Fibroblast of lung (primary cell): ENCODE measurements around the gene TRAPPC8. TPM values are rescaled to one million over a fixed set of nuclear protein-coding genes. Genes with fewer than 3 reads are reported as not detected.

Source experiments
- DNase-seq, 2 donors: peaks; one replicate each; pipeline versions ENCODE4 v3.0.0 to v3.0.0-alpha.2; 2010; ENCODE audit warnings: low read depth in 2 of 2
- H2AFZ ChIP-seq: 2 replicates; pipeline ENCODE4 v1.5.1; 2012; ENCODE audit warnings: low read length, control low read depth, inconsistent platforms
- H3K27ac ChIP-seq: 2 replicates; pipeline ENCODE4 v1.5.1; 2011; ENCODE audit warnings: low read length, control low read depth; ENCODE audit not compliant: insufficient read depth
- H3K27me3 ChIP-seq: 2 replicates; pipeline ENCODE4 v1.5.1; 2011; ENCODE audit warnings: mild to moderate bottlenecking, low read length; ENCODE audit not compliant: control insufficient read depth, insufficient read depth
- H3K36me3 ChIP-seq: 2 replicates; pipeline ENCODE4 v1.5.1; 2011; ENCODE audit warnings: low read length; ENCODE audit not compliant: control insufficient read depth, insufficient read depth
- H3K4me1 ChIP-seq: 2 replicates; pipeline ENCODE4 v1.5.1; 2011; ENCODE audit warnings: low read length; ENCODE audit not compliant: control insufficient read depth, insufficient read depth; ENCODE audit errors: extremely low read depth
- H3K4me2 ChIP-seq: 2 replicates; pipeline ENCODE4 v1.5.1; 2011; ENCODE audit warnings: low read length, control low read depth; ENCODE audit not compliant: insufficient read depth; ENCODE audit errors: extremely low read depth
- H3K4me3 ChIP-seq, 4 experiments: fragments of 200-600 bp in 1 of 4; sonication (generic) in 1 of 4; replicated peaks in 1 of 4; 2 replicates each; pipeline ENCODE4 v1.5.1; 2011 to 2016; ENCODE audit warnings: low read length in 4 of 4, low read depth in 3 of 4, mild to moderate bottlenecking in 3 of 4, control low read depth in 2 of 4, inconsistent platforms in 1 of 4, mixed read lengths in 1 of 4; ENCODE audit not compliant: insufficient read depth in 1 of 4; ENCODE audit errors: control extremely low read depth in 1 of 4
- H3K79me2 ChIP-seq: 2 replicates; pipeline ENCODE4 v1.5.1; 2012; ENCODE audit warnings: mild to moderate bottlenecking, low read length, inconsistent platforms; ENCODE audit not compliant: control insufficient read depth, insufficient read depth
- H3K9ac ChIP-seq: 2 replicates; pipeline ENCODE4 v1.5.1; 2011; ENCODE audit warnings: mild to moderate bottlenecking, low read length, control low read depth; ENCODE audit not compliant: insufficient read depth
- H3K9me3 ChIP-seq: 2 replicates; pipeline ENCODE4 v1.5.1; 2012; ENCODE audit warnings: low read depth, low read length; ENCODE audit not compliant: control insufficient read depth, insufficient read depth
- H4K20me1 ChIP-seq: 2 replicates; pipeline ENCODE4 v1.5.1; 2011; ENCODE audit warnings: low read length; ENCODE audit not compliant: control insufficient read depth, insufficient read depth; ENCODE audit errors: extremely low read depth
- EZH2 ChIP-seq: IDR thresholded peaks from 2 replicates; pipeline ENCODE4 v1.5.1; 2012; ENCODE audit warnings: low read length, control low read depth, mild to moderate bottlenecking; ENCODE audit errors: missing control alignments
- polyA minus RNA-seq: library from RNA; depleted of rRNA, polyadenylated mRNA; stranded (reverse); fragments of >200 nt; gene quantifications from 2 replicates; pipeline ENCODE4 v1.2.3, GENCODE V29; 2011; ENCODE audit warnings: low replicate concordance
- polyA plus RNA-seq, 2 donors: library from polyadenylated mRNA; depleted of rRNA in 1 of 2; stranded (reverse) in 1 of 2; unstranded in 1 of 2; fragments of >200 nt; gene quantifications; 2 replicates each; pipeline ENCODE4 v1.2.1, GENCODE V29; 2011 to 2012; ENCODE audit warnings: missing spikeins in 1 of 2
- total RNA-seq: library from RNA; depleted of rRNA; stranded (reverse); fragments of >200 nt; gene quantifications from 2 replicates; pipeline ENCODE4 v1.2.1, GENCODE V29; 2014
- TF ChIP-seq, protein P1 (sequence below), 2 donors: IDR thresholded peaks in 1 of 2; conservative IDR thresholded peaks in 1 of 2; 1 replicate in 1 of 2; 2 replicates in 1 of 2; pipeline ENCODE4 v1.5.1; 2011 to 2012; ENCODE audit warnings: low read length in 2 of 2, control low read depth in 1 of 2, inconsistent platforms in 1 of 2, low read depth in 1 of 2, mild to moderate bottlenecking in 1 of 2

Gene TRAPPC8, protein sequence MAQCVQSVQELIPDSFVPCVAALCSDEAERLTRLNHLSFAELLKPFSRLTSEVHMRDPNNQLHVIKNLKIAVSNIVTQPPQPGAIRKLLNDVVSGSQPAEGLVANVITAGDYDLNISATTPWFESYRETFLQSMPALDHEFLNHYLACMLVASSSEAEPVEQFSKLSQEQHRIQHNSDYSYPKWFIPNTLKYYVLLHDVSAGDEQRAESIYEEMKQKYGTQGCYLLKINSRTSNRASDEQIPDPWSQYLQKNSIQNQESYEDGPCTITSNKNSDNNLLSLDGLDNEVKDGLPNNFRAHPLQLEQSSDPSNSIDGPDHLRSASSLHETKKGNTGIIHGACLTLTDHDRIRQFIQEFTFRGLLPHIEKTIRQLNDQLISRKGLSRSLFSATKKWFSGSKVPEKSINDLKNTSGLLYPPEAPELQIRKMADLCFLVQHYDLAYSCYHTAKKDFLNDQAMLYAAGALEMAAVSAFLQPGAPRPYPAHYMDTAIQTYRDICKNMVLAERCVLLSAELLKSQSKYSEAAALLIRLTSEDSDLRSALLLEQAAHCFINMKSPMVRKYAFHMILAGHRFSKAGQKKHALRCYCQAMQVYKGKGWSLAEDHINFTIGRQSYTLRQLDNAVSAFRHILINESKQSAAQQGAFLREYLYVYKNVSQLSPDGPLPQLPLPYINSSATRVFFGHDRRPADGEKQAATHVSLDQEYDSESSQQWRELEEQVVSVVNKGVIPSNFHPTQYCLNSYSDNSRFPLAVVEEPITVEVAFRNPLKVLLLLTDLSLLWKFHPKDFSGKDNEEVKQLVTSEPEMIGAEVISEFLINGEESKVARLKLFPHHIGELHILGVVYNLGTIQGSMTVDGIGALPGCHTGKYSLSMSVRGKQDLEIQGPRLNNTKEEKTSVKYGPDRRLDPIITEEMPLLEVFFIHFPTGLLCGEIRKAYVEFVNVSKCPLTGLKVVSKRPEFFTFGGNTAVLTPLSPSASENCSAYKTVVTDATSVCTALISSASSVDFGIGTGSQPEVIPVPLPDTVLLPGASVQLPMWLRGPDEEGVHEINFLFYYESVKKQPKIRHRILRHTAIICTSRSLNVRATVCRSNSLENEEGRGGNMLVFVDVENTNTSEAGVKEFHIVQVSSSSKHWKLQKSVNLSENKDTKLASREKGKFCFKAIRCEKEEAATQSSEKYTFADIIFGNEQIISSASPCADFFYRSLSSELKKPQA (N-terminal part only)
- total RNA-seq = 51.1 and 64.2 TPM in 2 replicates
- 47.3 and 53.4 TPM in 2 replicates for polyA plus RNA-seq
- polyA plus RNA-seq (2012) = 16.4 and 17.7 TPM in 2 replicates
- polyA minus RNA-seq = 40.7 and 50.4 TPM in 2 replicates

- Histone ChIP-seq H3K4me3 (peak within 1 kb of the TSS; percentile 95 to 100 (median 98)), H3K27ac (peak within 1 kb of the TSS; percentile 74), H3K9ac (peak within 1 kb of the TSS; percentile 87), H4K20me1 (no peaks in the 10 kb centered on the region), H3K36me3 (no peaks in the 10 kb centered on the region), H3K4me2 (peak within 1 kb of the TSS; percentile 100), H3K4me1 (no peaks in the 10 kb centered on the region), H3K9me3 (no peaks in the 10 kb centered on the region), H3K27me3 (no peaks in the 10 kb centered on the region), H2AFZ (peak within 1 kb of the TSS; percentile 98), H3K79me2 (peaks cover 41% of the 10 kb centered on the region)
- peak; percentile 99 for DNase-seq
- no peak for TF ChIP-seq EZH2
- TF ChIP-seq, protein P1, sequence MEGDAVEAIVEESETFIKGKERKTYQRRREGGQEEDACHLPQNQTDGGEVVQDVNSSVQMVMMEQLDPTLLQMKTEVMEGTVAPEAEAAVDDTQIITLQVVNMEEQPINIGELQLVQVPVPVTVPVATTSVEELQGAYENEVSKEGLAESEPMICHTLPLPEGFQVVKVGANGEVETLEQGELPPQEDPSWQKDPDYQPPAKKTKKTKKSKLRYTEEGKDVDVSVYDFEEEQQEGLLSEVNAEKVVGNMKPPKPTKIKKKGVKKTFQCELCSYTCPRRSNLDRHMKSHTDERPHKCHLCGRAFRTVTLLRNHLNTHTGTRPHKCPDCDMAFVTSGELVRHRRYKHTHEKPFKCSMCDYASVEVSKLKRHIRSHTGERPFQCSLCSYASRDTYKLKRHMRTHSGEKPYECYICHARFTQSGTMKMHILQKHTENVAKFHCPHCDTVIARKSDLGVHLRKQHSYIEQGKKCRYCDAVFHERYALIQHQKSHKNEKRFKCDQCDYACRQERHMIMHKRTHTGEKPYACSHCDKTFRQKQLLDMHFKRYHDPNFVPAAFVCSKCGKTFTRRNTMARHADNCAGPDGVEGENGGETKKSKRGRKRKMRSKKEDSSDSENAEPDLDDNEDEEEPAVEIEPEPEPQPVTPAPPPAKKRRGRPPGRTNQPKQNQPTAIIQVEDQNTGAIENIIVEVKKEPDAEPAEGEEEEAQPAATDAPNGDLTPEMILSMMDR (conservative IDR thresholded peaks at IDR 0.05 in 1 of 2, IDR thresholded peaks at IDR 0.05 in 1 of 2; ENCODE audit: low read depth in 1 of 2, low read length in 2 of 2) = no peak
Observed at GRCh38 chr18:31942999-31943877, at the start of gene TRAPPC8. Gene TRAPPC8 (minus strand): TSS chr18:31943128. CDS start chr18:31942764, 364 bp downstream.

GRCh38 chr18:31990823-31991222 is 47.9 kb upstream of the TRAPPC8 start:
- TF ChIP-seq, protein P1 (conservative IDR thresholded peaks at IDR 0.05 in 1 of 2, IDR thresholded peaks at IDR 0.05 in 1 of 2; ENCODE audit: low read depth in 1 of 2, low read length in 2 of 2) = no peak
- no peak for TF ChIP-seq EZH2

More at GRCh38 chr18:31990823-31991222, 47.9 kb upstream of the TRAPPC8 start:
- H3K27me3 ChIP-seq = no peaks in the 10 kb centered on the region
- no peaks in the 10 kb centered on the region for H3K79me2 ChIP-seq
- no peaks in the 10 kb centered on the region for H3K36me3 ChIP-seq
- H3K9me3 ChIP-seq = no peaks in the 10 kb centered on the region
- H3K27ac ChIP-seq = no peak overlapping the region
- no peak overlapping the region for H3K9ac ChIP-seq
- no peak overlapping the region for H3K4me2 ChIP-seq
- no peaks in the 10 kb centered on the region for H3K4me1 ChIP-seq
- no peak for DNase-seq
- no peaks in the 10 kb centered on the region for H4K20me1 ChIP-seq
- no peak overlapping the region for H3K4me3 ChIP-seq
- H2AFZ ChIP-seq = no peak overlapping the region
